ENCODE results near the gene MPZL3.
"Not testable (repeated sequence)": the region's sequence is repeated elsewhere in the genome, so short reads cannot be mapped to it uniquely, and the experiment has no call there.

The MPZL3 gene

GRCh38 chr11:118212781-118213191 is 39.4 kb downstream of the MPZL3 start:
- no peak for DNase-seq (ENCODE audit: low read depth in 2 of 2)

DNA sequence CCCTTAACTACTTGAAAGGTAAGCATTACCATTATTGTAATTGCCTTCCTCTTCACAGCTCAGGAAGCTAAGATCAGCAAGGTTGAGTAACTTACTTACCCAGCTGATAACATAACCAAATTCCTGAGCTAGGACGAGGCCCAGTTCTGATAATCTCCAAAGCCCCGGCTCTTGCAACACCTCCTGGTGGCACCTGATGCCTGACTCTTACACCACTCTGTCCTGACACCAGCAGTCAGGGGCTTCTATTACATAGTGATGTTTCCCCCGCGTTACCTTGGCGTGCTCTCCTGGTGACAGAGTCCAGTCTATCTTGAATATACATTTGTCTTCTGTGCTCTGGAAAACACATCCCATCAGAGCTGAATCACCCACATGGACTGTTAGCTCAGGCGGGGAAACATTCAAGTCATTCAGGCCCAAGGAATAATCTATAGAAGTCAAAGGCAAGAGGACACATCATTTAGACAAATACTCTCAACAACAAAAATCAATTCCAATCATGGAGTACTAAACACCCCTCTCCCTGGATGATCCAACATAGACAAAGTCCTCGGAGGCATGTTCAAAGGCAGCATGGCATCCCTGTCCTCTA is 39.9 kb downstream of the MPZL3 start:
- DNase-seq (ENCODE audit: low read depth in 2 of 2), result no peak

GRCh38 chr11:118211006-118211405 is 41.2 kb downstream of the MPZL3 start:
- no peak for DNase-seq (ENCODE audit: low read depth in 2 of 2)

GRCh38 chr11:118210323-118210722 is 41.8 kb downstream of the MPZL3 start:
- DNase-seq (ENCODE audit: low read depth in 2 of 2), result no peak

- DNase-seq (ENCODE audit: low read depth in 2 of 2), result no peak
Observed at GRCh38 chr11:118209033-118209432, 43.1 kb downstream of the MPZL3 start.

DNA sequence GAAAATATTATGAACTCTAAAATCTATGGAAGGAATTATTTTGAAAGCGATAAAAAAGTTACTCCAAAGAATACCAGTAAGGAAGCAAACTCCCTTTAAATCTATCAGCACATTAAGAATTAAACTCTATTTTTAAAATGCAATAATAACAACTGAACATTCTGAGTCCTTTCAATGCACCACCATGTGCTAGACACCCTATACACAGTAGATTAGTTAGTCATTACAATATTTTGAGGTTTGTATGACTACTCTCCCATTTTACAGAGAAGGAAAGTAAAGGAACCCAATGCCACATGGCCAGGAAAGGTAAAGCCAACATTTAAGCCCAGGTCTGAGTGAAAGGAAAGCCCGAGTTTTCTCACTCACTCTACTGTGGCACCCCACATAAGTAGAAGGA is 45.1 kb downstream of the MPZL3 start:
- DNase-seq (ENCODE audit: low read depth in 2 of 2), result no peak

- no peak for DNase-seq (ENCODE audit: low read depth in 2 of 2)
Observed at GRCh38 chr11:118206391-118207031, 45.7 kb downstream of the MPZL3 start.

- no peak for DNase-seq (ENCODE audit: low read depth in 2 of 2)
Observed at GRCh38 chr11:118205606-118206378, 46.4 kb downstream of the MPZL3 start.

GRCh38 chr11:118202599-118203422 is 49.4 kb downstream of the MPZL3 start:
- DNase-seq (ENCODE audit: low read depth in 2 of 2), result peak; percentile 58 to 72

- DNase-seq (ENCODE audit: low read depth in 2 of 2), result no peak
Observed at GRCh38 chr11:118201966-118202365, 50.2 kb downstream of the MPZL3 start.

DNA sequence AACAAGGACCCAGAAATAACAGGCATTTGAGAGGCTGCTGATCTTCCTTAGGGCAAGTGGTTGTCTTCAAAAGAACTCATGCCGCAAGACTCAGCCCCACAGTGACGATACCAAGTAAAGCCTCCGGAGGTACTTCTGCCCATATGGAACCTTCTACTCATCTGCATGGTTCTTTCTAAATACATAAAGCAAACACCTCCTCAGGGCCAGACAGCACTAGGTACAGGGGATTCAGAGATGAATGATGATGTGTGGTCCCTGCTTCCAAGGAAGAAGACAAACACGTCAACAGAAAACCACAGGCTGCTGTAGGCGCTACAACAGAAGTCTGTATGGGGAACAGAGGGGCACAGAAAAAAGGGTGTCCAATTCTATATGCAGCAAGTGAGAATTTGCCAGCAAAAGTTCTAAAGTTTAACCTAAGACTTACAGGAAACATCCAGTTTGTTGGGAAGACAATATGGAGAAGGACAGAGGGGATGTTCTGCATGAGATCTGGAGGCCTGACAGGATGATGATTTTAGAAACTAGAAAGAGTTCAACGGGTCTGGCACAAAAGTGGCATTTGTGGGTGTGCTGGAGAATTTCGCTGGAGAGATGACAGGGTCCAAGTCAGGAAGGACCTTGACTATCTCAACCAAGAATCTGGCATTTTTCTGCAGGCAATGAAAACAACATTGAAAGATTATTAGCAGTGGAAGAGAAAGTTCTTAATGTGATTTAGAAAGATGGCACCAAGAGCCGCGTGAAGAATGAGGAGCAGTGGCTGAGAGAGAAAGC is 51.1 kb downstream of the MPZL3 start:
- no peak for DNase-seq (ENCODE audit: low read depth in 2 of 2)

DNA sequence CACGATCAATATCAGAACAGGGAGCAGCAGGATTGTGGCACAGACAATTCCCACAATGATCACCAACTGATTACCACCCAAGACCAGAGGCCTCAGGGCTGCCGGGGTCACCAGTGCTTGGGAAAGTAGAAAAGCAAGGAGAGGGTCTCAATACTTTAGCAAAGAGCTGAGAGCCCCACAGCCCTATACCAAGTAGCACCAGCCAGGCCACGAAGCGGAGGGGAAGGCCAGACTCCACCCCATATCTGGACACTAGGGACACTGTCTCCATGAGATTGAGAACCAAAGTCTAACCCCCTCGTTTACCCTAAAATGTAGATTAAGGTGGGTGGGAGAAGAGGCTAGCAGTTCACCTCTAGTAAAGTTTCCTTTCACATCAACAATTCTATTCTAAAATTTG is 51.7 kb downstream of the MPZL3 start:
- no peak for DNase-seq (ENCODE audit: low read depth in 2 of 2)

- DNase-seq (ENCODE audit: low read depth in 2 of 2), result no peak
Observed at GRCh38 chr11:118199135-118199534, 53.0 kb downstream of the MPZL3 start.

DNA sequence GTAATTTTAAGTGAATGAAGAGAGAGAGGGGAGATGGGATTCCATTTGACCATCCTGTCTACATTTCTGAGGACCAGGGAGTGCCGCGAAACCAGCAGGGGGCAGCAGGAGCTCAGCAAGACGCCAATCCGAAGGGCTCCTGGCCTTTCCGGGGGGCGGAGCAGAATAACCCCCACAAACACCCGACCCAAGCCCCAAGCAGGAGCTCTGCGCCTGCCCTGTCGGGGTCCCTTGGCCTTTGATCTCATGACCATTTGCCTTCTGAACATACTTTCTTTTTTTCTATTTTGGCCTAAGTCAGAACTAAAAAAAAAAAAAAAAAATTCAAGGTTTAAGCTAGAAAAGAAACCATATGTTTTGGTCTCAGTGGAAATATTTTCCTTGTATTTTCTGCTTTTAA is 53.8 kb downstream of the MPZL3 start:
- DNase-seq (ENCODE audit: low read depth in 2 of 2), result peak; percentile 85 to 88

- no peak for DNase-seq (ENCODE audit: low read depth in 2 of 2)
Observed at GRCh38 chr11:118194835-118195627, 57.1 kb downstream of the MPZL3 start.

DNA sequence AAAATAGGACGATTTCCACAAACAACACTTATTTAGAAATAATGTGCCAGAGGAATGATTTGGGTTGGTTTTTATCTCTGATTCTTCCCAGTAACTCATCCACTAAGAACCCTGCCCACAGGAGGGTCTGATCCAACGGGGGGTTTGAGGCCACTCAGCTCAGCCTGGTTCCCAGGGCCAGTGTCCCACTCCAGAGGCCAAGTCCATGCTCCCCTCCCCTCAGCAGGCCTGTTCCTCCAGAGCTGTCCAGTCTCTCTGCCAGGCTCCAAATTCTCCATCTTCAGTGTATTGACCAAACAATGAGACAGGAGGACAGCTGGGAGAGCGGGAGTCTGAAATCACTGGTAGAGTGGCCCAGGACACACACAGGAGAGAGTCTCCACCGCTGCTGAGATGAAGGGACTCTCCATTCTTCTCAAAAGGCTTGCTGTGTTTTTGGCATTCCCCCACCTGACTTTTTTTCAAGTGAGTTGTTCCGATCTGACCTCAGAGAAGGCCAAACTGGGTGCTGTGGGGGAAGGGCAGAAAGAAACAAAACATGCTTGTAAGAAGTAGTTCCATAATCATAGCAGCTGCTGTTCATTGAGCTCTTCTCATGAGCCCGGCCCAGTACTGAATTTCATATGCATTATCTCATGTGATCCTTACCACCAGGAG is 58.1 kb downstream of the MPZL3 start:
- DNase-seq (ENCODE audit: low read depth in 2 of 2), result no peak

- DNase-seq (ENCODE audit: low read depth in 2 of 2), result not testable (repeated sequence)
Observed at GRCh38 chr11:118192817-118193216, 59.3 kb downstream of the MPZL3 start.

GRCh38 chr11:118190942-118191506 is 61.1 kb downstream of the MPZL3 start:
- DNase-seq (ENCODE audit: low read depth in 2 of 2), result not testable (repeated sequence)

DNA sequence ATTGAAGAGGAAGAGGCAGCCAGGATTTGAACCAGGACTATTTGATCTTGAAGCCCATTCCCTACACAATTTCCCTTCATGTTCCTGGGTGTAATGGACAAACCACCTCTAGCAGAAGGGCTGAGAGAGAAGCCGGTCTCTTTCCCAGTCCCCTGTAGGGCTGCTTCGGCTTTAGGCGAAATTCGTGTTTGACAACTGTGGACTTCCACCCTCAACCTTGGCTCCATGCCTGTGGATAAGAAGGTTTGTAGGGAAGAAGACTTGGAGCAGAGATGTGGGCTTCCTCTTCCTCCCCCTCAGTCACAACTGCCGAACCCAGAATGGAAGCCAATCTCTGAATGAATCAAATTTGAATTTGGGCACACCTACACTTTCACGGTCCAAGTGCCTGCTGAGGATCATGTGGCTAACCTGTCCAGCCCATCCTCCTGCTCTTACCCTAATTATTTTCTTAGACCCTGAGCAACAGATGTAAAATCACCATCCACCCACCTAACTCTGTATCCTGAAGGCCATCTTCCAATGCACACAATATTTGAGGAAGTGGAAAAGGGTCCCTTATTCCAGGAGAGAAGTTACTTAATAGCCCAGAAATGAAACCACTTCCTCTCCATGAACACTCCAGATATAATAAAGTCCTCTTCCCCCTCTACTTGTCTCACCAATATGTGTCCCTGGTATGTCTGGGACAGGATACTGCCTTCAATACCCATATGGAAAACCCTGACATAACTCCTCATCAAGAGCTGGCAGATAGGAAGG is 65.6 kb downstream of the MPZL3 start:
- DNase-seq (ENCODE audit: low read depth in 2 of 2), result no peak

Data from stimulated activated CD8-positive, alpha-beta memory T cell treated with anti-CD3 and anti-CD28 coated beads, Interleukin-2, amount 100 ng/mL, for 48 hours (primary cell).